ENCODE measurements around the gene SMIM28.

The SMIM28 gene

DNA sequence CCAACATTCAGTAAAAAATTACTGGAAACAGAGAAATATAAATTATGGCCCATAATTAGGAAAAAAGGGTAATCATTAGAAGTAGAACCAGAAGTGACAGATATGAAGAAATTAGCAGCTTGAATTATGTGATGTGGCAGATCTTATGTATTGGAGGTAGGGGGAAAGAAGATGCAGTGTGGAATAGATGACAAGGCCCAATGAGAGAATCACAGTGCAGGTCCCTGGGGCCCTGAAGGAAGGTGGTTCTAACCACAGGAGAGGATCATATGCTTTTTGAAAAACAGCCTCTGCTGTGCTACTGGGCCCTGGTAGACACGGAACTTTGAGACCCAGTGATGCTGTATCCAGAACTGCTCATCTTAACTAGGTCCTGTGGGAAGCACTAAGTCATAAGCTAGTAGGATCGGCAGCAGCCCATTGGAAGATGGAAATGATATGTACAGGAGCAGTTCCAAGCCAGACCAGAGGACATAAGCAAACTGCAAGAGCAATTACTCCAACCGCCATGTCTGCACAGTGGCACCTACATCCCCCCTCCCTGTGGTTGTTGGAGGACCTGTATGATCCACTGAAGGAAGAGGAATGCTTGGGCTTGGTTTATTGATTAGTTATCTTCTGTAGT, 40.5 kb downstream of the SMIM28 start:
- ATAC-seq: no peak
- TF ChIP-seq GLIS3 (CRISPR knock-in tag; IDR thresholded peaks at IDR 0.05) (no peak), TCF4 (CRISPR knock-in tag; IDR thresholded peaks at IDR 0.05; ENCODE audit: borderline replicate concordance) (no peak), OSR1 (CRISPR knock-in tag; IDR thresholded peaks at IDR 0.05) (no peak)

DNA sequence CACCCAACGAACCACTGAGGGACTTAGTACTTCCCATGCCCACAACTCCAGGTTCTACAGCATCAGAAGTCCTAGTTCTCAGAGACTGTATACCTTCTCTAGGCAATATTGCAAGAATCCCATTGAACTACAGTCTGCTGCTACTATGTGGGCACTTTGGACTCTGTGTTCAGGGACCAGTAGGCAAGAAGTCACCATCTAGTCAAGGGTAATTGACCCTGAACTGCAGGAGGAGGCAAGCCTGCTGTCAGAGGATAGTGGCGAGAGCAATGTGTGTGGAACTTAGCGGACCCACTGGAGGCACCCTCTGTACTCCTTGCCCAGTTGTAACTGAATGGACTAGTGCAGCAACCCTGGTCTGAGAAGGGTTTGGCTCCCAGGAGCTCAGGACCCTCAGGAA, 42.1 kb downstream of the SMIM28 start:
- no peak for ATAC-seq
- TF ChIP-seq BACH2 (CRISPR knock-in tag; IDR thresholded peaks at IDR 0.05; ENCODE audit: borderline replicate concordance): no peak
- TF ChIP-seq ARNTL (CRISPR knock-in tag; IDR thresholded peaks at IDR 0.05; ENCODE audit: borderline replicate concordance, low read depth): no peak
- TF ChIP-seq, protein P1, sequence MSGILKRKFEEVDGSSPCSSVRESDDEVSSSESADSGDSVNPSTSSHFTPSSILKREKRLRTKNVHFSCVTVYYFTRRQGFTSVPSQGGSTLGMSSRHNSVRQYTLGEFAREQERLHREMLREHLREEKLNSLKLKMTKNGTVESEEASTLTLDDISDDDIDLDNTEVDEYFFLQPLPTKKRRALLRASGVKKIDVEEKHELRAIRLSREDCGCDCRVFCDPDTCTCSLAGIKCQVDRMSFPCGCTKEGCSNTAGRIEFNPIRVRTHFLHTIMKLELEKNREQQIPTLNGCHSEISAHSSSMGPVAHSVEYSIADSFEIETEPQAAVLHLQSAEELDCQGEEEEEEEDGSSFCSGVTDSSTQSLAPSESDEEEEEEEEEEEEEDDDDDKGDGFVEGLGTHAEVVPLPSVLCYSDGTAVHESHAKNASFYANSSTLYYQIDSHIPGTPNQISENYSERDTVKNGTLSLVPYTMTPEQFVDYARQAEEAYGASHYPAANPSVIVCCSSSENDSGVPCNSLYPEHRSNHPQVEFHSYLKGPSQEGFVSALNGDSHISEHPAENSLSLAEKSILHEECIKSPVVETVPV (CRISPR knock-in tag; IDR thresholded peaks at IDR 0.05): no peak

DNA sequence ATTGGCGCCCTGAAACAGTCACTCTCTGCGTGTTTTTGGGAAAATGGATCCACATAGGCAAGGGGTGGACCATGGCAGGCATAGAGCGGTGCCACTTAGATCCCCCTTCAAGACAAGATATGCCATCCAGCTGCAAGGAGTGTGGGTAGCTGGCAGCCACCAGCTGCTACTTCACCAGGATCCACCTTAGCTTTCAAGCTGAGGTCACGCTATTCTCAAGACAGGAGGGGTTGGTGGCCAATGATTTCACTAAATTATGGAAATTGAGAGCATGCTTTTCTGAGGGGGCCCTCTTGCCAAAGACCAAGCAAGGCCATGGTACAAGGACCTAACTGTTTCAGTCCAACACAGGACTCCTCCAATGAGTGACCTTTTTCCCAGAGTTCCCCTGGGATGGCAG, 42.7 kb downstream of the SMIM28 start:
- TF ChIP-seq ZFP30 (CRISPR knock-in tag; IDR thresholded peaks at IDR 0.05): no peak
- no peak for TF ChIP-seq ZNF70 (CRISPR knock-in tag; IDR thresholded peaks at IDR 0.05)
- TF ChIP-seq, protein P2, sequence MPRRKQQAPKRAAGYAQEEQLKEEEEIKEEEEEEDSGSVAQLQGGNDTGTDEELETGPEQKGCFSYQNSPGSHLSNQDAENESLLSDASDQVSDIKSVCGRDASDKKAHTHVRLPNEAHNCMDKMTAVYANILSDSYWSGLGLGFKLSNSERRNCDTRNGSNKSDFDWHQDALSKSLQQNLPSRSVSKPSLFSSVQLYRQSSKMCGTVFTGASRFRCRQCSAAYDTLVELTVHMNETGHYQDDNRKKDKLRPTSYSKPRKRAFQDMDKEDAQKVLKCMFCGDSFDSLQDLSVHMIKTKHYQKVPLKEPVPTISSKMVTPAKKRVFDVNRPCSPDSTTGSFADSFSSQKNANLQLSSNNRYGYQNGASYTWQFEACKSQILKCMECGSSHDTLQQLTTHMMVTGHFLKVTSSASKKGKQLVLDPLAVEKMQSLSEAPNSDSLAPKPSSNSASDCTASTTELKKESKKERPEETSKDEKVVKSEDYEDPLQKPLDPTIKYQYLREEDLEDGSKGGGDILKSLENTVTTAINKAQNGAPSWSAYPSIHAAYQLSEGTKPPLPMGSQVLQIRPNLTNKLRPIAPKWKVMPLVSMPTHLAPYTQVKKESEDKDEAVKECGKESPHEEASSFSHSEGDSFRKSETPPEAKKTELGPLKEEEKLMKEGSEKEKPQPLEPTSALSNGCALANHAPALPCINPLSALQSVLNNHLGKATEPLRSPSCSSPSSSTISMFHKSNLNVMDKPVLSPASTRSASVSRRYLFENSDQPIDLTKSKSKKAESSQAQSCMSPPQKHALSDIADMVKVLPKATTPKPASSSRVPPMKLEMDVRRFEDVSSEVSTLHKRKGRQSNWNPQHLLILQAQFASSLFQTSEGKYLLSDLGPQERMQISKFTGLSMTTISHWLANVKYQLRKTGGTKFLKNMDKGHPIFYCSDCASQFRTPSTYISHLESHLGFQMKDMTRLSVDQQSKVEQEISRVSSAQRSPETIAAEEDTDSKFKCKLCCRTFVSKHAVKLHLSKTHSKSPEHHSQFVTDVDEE (CRISPR knock-in tag; IDR thresholded peaks at IDR 0.05): no peak
- TF ChIP-seq ARNTL (CRISPR knock-in tag; IDR thresholded peaks at IDR 0.05; ENCODE audit: borderline replicate concordance, low read depth): no peak
- no peak for TF ChIP-seq ZC3H10 (CRISPR knock-in tag; IDR thresholded peaks at IDR 0.05)
- TF ChIP-seq ZFP3 (CRISPR knock-in tag; IDR thresholded peaks at IDR 0.05): no peak
- TF ChIP-seq OSR1 (CRISPR knock-in tag; IDR thresholded peaks at IDR 0.05): no peak
- no peak for TF ChIP-seq SNAI2 (CRISPR knock-in tag; IDR thresholded peaks at IDR 0.05)
- ATAC-seq: no peak

DNA sequence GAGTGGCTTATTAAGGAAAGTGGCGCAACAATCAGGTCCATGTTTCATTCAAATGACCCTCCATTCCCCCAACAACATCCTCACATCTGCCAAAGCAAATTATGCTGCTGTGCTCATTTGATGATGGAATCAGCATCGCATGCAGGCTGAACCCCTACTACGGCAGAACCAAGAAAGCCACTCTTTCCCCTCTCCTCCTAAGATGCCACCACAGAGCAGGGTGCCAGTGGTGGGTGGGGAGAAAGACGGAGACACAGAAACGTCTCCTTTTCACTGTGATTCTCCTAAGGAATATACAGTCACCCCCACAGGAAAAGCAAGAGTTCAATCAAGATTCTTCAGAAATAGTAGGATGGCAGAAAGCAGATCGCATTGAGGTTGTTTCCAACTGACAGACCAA, 43.4 kb downstream of the SMIM28 start:
- ATAC-seq: no peak
- no peak for TF ChIP-seq ARNTL (CRISPR knock-in tag; IDR thresholded peaks at IDR 0.05; ENCODE audit: borderline replicate concordance, low read depth)
- TF ChIP-seq, protein P3, sequence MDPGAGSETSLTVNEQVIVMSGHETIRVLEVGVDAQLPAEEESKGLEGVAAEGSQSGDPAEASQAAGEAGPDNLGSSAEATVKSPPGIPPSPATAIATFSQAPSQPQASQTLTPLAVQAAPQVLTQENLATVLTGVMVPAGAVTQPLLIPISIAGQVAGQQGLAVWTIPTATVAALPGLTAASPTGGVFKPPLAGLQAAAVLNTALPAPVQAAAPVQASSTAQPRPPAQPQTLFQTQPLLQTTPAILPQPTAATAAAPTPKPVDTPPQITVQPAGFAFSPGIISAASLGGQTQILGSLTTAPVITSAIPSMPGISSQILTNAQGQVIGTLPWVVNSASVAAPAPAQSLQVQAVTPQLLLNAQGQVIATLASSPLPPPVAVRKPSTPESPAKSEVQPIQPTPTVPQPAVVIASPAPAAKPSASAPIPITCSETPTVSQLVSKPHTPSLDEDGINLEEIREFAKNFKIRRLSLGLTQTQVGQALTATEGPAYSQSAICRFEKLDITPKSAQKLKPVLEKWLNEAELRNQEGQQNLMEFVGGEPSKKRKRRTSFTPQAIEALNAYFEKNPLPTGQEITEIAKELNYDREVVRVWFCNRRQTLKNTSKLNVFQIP (CRISPR knock-in tag; IDR thresholded peaks at IDR 0.05; ENCODE audit: borderline replicate concordance, low read depth): no peak
- no peak for TF ChIP-seq ZNF565 (CRISPR knock-in tag; conservative IDR thresholded peaks at IDR 0.05; ENCODE audit: low read depth)
- no peak for TF ChIP-seq RARB (CRISPR knock-in tag; IDR thresholded peaks at IDR 0.05)
- TF ChIP-seq GLIS3 (CRISPR knock-in tag; IDR thresholded peaks at IDR 0.05): no peak
- TF ChIP-seq ZFP3 (CRISPR knock-in tag; IDR thresholded peaks at IDR 0.05): no peak
- no peak for TF ChIP-seq TCF4 (CRISPR knock-in tag; IDR thresholded peaks at IDR 0.05; ENCODE audit: borderline replicate concordance)
- no peak for TF ChIP-seq SNAI2 (CRISPR knock-in tag; IDR thresholded peaks at IDR 0.05)
- TF ChIP-seq ESRRG (CRISPR knock-in tag; IDR thresholded peaks at IDR 0.05): no peak
- TF ChIP-seq BACH2 (CRISPR knock-in tag; IDR thresholded peaks at IDR 0.05; ENCODE audit: borderline replicate concordance): no peak
- TF ChIP-seq PPARA (CRISPR knock-in tag; IDR thresholded peaks at IDR 0.05; ENCODE audit: borderline replicate concordance): no peak
- no peak for TF ChIP-seq TOX (CRISPR knock-in tag; IDR thresholded peaks at IDR 0.05; ENCODE audit: borderline replicate concordance)
- TF ChIP-seq, protein P4, sequence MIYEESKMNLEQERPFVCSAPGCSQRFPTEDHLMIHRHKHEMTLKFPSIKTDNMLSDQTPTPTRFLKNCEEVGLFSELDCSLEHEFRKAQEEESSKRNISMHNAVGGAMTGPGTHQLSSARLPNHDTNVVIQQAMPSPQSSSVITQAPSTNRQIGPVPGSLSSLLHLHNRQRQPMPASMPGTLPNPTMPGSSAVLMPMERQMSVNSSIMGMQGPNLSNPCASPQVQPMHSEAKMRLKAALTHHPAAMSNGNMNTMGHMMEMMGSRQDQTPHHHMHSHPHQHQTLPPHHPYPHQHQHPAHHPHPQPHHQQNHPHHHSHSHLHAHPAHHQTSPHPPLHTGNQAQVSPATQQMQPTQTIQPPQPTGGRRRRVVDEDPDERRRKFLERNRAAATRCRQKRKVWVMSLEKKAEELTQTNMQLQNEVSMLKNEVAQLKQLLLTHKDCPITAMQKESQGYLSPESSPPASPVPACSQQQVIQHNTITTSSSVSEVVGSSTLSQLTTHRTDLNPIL (CRISPR knock-in tag; IDR thresholded peaks at IDR 0.05; ENCODE audit: low read depth): no peak
- no peak for TF ChIP-seq ZC3H10 (CRISPR knock-in tag; IDR thresholded peaks at IDR 0.05)
- TF ChIP-seq, protein P2 (CRISPR knock-in tag; IDR thresholded peaks at IDR 0.05): no peak
- no peak for TF ChIP-seq OSR1 (CRISPR knock-in tag; IDR thresholded peaks at IDR 0.05)
- TF ChIP-seq, protein P5, sequence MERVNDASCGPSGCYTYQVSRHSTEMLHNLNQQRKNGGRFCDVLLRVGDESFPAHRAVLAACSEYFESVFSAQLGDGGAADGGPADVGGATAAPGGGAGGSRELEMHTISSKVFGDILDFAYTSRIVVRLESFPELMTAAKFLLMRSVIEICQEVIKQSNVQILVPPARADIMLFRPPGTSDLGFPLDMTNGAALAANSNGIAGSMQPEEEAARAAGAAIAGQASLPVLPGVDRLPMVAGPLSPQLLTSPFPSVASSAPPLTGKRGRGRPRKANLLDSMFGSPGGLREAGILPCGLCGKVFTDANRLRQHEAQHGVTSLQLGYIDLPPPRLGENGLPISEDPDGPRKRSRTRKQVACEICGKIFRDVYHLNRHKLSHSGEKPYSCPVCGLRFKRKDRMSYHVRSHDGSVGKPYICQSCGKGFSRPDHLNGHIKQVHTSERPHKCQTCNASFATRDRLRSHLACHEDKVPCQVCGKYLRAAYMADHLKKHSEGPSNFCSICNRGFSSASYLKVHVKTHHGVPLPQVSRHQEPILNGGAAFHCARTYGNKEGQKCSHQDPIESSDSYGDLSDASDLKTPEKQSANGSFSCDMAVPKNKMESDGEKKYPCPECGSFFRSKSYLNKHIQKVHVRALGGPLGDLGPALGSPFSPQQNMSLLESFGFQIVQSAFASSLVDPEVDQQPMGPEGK (CRISPR knock-in tag; IDR thresholded peaks at IDR 0.05; ENCODE audit: borderline replicate concordance): no peak
- TF ChIP-seq ZNF8 (CRISPR knock-in tag; IDR thresholded peaks at IDR 0.05): no peak
- no peak for TF ChIP-seq ISL1 (CRISPR knock-in tag; IDR thresholded peaks at IDR 0.05)
- TF ChIP-seq, protein P1 (CRISPR knock-in tag; IDR thresholded peaks at IDR 0.05): no peak
